AG09319 (cell line): Measurements from ENCODE around the gene NET1.

Source experiments
- DNase-seq: peaks from one replicate; pipeline ENCODE4 v3.0.0-alpha.2; 2010; ENCODE audit warnings: low read depth; ENCODE audit errors: extremely low read depth
- TF ChIP-seq, protein P1 (sequence below): IDR thresholded peaks from 2 replicates; pipeline ENCODE4 v1.5.1; 2011; ENCODE audit warnings: low read depth, mild to moderate bottlenecking, inconsistent platforms, low read length, moderate library complexity

NET1 gene

DNA sequence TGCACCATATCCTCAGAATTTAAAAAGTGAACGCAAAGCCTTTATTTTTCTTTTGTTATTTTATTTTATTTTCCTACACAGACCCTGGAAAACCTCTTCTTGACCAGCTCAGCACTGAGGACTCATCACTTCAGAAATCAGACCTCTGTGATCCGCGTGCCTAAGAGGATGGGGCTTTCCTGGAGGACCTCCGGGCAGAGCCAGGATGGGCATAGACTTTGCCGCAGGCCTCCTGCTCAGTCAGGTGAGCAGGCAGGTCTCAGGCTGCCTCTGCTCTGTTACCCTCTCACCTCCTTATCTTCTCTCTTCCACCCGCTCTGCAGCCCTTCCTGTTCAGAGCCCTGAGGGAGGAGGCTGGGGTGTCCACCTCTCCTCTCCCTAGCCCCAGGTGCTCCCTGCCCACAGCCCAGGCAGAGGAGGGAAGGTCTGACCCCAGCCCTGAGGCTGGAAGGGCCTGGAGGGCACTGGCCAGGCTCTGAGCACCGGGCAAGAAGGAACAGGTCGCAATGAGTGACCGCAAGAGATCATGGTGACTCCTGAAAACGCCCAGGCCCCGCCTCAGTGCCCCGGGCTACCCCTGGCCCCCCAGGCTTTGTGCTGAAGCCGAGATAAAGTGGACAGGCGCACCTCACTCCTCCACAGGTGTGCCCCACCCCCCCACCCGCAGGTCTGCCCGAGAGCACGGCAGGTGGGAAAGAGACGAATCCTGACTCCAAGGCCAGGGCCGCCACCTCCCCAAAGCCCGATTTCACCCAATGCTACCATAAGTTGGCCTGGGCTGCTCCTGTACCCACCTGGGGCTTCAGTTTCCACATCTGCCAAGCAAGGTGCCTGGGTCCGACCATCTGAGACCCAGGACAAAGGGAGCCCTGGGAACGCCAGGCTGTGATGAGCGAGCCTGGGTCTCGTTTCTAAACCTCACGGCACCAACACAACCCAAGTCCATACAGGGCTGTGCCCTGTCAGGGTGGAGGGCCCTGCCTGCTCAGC lies 84.2 kb downstream of the NET1 start:
- TF ChIP-seq, protein P1, sequence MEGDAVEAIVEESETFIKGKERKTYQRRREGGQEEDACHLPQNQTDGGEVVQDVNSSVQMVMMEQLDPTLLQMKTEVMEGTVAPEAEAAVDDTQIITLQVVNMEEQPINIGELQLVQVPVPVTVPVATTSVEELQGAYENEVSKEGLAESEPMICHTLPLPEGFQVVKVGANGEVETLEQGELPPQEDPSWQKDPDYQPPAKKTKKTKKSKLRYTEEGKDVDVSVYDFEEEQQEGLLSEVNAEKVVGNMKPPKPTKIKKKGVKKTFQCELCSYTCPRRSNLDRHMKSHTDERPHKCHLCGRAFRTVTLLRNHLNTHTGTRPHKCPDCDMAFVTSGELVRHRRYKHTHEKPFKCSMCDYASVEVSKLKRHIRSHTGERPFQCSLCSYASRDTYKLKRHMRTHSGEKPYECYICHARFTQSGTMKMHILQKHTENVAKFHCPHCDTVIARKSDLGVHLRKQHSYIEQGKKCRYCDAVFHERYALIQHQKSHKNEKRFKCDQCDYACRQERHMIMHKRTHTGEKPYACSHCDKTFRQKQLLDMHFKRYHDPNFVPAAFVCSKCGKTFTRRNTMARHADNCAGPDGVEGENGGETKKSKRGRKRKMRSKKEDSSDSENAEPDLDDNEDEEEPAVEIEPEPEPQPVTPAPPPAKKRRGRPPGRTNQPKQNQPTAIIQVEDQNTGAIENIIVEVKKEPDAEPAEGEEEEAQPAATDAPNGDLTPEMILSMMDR, result no peak
- DNase-seq, result no peak

- DNase-seq, result no peak
- TF ChIP-seq, protein P1, result no peak
Observed at GRCh38 chr10:5497289-5497688, 84.9 kb downstream of the NET1 start.

- TF ChIP-seq, protein P1, result no peak
- DNase-seq, result no peak
Observed at GRCh38 chr10:5497948-5498730, 85.8 kb downstream of the NET1 start.

DNA sequence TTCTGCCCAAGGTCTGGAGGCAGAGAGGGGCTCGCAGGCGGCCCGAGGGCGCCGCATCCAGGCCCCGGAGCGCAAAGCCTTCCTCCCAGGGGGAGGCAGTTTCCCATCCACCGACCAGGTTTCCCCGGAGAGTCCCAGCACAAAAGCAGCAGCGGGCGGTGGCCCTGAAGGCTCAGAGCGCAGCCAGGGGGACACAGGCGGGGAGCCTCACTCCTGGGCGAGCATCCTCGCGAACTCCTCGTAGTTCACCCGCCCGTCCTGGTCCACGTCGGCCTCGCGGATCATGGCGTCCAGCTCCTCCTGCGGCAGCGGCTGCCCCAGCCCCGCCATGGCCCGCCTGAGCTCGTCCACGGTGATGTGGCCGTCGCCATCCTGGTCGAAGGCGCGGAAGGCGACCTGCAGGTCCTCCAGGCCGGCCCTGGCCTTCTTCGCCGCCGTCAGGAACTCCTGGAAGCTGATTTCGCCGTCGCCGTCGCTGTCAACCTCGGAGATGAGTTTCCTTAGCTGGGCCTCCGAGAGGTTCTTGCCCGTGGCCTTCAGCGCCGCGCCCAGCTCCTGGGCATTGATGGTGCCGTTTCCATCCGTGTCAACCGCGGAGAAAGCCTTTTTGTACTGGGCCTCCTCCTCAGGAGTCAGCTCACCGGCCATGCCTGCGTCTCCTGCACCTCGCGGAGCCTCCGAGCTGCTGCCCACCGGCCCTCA lies 86.6 kb downstream of the NET1 start:
- TF ChIP-seq, protein P1, result no peak

DNA sequence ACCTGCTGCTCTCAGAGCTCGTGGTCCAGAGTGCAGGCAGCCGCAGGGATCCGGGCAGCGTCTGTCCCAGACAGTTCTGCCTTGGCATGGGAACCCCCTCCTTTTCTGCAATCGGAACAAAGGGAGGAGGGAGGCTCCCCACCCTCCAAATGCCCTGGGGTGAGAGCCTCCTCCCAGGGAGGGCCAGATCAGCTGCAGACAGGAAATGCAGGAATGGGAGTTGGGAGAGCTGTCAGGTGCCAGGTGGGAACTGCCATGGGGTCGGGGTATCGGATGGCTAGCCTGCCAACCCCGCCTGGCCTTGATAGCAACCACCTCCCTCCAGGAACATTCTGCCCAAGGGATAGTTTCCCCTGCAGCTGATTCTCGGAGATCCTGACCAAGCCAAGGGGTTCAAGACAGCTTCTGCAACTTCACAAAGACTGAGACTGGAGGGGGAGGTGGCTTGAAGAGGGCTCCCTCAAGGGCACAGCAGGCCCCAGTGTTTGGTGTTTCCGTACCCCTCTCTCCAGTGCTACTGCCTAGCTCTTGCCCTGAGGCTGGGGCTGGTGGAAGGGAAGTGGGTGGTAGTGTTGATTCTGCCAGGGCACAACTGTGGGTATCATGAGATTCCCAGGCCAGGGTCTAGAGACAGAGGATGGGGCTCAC lies 87.3 kb downstream of the NET1 start, which contains the start of gene CALML5:
TSS of gene CALML5 (minus strand) at position 78 of the 648 bp plus-strand sequence. CDS start 132 bp downstream, outside the sequence.
- TF ChIP-seq, protein P1, result no peak
- DNase-seq, result no peak

More for the DNA sequence above, 86.6 kb downstream of the NET1 start:
- no peak for DNase-seq

- DNase-seq, result no peak
- TF ChIP-seq, protein P1, result no peak
Observed at GRCh38 chr10:5500162-5500670, 87.9 kb downstream of the NET1 start.
